Esophagus squamous epithelium (tissue), 5 donors: ENCODE measurements around the gene APOC3. TPM values are rescaled to one million over a fixed set of nuclear protein-coding genes. Genes with fewer than 3 reads are reported as not detected.

Experiments
- DNase-seq: peaks from one replicate; lab custom pipeline; 2025; lab: John Stamatoyannopoulos, UW
- H3K27ac ChIP-seq, 4 donors: fragments of 200-600 bp; sonication (generic); one replicate each; pipeline ENCODE4 v1.5.1; 2016 to 2019; ENCODE audit warnings: mild to moderate bottlenecking in 1 of 4
- H3K27me3 ChIP-seq, 4 donors: fragments of 200-600 bp; sonication (generic); 1 replicate in 3 of 4; 2 replicates in 1 of 4; pipeline versions ENCODE4 v1.5.1 to v1.6.0; 2017 to 2021; ENCODE audit warnings: antibody characterized with exemption in 1 of 4
- H3K36me3 ChIP-seq, 3 donors: fragments of 200-600 bp; sonication (generic); one replicate each; pipeline ENCODE4 v1.5.1; 2016 to 2019
- H3K4me1 ChIP-seq, 3 donors: fragments of 200-600 bp; sonication (generic); one replicate each; pipeline ENCODE4 v1.5.1; 2017 to 2019
- H3K4me3 ChIP-seq, 4 donors: fragments of 200-600 bp; sonication (generic); 1 replicate in 3 of 4; 2 replicates in 1 of 4; pipeline ENCODE4 v1.5.1; 2016 to 2019; ENCODE audit warnings: mild to moderate bottlenecking in 2 of 4, moderate library complexity in 1 of 4
- H3K9me3 ChIP-seq, 3 donors: fragments of 200-600 bp; sonication (generic); one replicate each; pipeline ENCODE4 v1.5.1; 2016 to 2019
- POLR2A ChIP-seq, 4 donors: fragments of 450-650 bp; IDR thresholded peaks; one replicate each; pipeline ENCODE4 v1.6.1; 2017; ENCODE audit warnings: antibody characterized with exemption in 4 of 4, mild to moderate bottlenecking in 4 of 4, moderate library complexity in 3 of 4
- WGBS, 2 donors: methylation state at CpG; one replicate each; pipeline ENCODE4 v1.1.5; 2018; 5-methylcytosine and 5-hydroxymethylcytosine counted together
- intact Hi-C: fragments of 100-400 bp; cut with DNase I; formaldehyde crosslinking; loops from one replicate; pipeline ENCODE4 v1.15.0; 2022
- total RNA-seq, 4 donors: library from RNA; depleted of rRNA; stranded (reverse); fragments of >200 nt; gene quantifications; one replicate each; pipeline ENCODE4 v1.1.0, GENCODE V29; 2016
- TF ChIP-seq, protein P1 (sequence below), 6 experiments: fragments of 450-650 bp in 4 of 6; fragments of 200-600 bp in 2 of 6; sonication (generic) in 2 of 6; IDR thresholded peaks; one replicate each; pipeline ENCODE4 v1.5.1; 2016 to 2019; ENCODE audit warnings: antibody characterized with exemption in 6 of 6, mild to moderate bottlenecking in 4 of 6, moderate library complexity in 4 of 6
- donor health status: DM: yes; HTN: yes; CAD: no.

APOC3 gene
- not detected for total RNA-seq

DNA sequence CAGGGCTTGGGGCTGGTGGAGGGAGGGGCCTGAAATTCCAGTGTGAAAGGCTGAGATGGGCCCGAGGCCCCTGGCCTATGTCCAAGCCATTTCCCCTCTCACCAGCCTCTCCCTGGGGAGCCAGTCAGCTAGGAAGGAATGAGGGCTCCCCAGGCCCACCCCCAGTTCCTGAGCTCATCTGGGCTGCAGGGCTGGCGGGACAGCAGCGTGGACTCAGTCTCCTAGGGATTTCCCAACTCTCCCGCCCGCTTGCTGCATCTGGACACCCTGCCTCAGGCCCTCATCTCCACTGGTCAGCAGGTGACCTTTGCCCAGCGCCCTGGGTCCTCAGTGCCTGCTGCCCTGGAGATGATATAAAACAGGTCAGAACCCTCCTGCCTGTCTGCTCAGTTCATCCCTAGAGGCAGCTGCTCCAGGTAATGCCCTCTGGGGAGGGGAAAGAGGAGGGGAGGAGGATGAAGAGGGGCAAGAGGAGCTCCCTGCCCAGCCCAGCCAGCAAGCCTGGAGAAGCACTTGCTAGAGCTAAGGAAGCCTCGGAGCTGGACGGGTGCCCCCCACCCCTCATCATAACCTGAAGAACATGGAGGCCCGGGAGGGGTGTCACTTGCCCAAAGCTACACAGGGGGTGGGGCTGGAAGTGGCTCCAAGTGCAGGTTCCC lies at the start of gene APOC3:
APOC3 (plus strand) TSS at position 383 of the 659 bp plus-strand sequence. CDS start 676 bp downstream, outside the sequence.
- Histone ChIP-seq H3K4me1 (no peaks in the 10 kb centered on the region), H3K36me3 (no peaks in the 10 kb centered on the region), H3K27ac (no peak within 1 kb of the TSS), H3K27me3 (no peaks in the 10 kb centered on the region), H3K4me3 (no peak within 1 kb of the TSS), H3K9me3 (no peaks in the 10 kb centered on the region)
- intact Hi-C loops = no loop called here
- DNase-seq = no peak
- WGBS, 2 donors = 59% methylated on average over 4 of the region's 9 CpGs; no CpG with 5 or more reads in 1 of the 2 donors
- no peak for TF ChIP-seq POLR2A (IDR thresholded peaks at IDR 0.05)
- TF ChIP-seq, protein P1, sequence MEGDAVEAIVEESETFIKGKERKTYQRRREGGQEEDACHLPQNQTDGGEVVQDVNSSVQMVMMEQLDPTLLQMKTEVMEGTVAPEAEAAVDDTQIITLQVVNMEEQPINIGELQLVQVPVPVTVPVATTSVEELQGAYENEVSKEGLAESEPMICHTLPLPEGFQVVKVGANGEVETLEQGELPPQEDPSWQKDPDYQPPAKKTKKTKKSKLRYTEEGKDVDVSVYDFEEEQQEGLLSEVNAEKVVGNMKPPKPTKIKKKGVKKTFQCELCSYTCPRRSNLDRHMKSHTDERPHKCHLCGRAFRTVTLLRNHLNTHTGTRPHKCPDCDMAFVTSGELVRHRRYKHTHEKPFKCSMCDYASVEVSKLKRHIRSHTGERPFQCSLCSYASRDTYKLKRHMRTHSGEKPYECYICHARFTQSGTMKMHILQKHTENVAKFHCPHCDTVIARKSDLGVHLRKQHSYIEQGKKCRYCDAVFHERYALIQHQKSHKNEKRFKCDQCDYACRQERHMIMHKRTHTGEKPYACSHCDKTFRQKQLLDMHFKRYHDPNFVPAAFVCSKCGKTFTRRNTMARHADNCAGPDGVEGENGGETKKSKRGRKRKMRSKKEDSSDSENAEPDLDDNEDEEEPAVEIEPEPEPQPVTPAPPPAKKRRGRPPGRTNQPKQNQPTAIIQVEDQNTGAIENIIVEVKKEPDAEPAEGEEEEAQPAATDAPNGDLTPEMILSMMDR (IDR thresholded peaks at IDR 0.05) = no peak

DNA sequence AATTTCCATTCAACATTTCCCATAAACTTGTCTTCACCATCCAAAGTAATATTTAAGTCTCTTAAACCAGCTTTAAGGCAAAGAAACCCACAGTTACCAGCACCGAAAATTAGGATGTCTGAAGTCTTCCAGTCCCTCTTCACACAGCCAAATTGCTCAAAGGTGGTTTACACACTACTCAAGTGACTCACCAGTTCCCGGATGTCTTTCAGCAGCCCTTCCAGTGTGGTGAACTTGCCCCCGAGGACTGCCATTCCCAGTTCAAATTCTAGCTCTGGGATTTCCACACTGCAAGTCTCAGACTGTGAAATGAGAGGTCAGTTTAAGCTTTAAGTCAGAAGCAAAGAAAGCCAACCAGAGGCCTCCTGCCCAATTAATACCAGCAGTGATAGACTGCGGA lies 47.0 kb upstream of the APOC3 start:
- no peaks in the 10 kb centered on the region for H3K9me3 ChIP-seq
- peaks cover 17 to 90% (median 55%) of the 10 kb centered on the region in 3 donors for H3K36me3 ChIP-seq
- intact Hi-C loops = no loop called here
- 36 to 77% methylated on average over 3 to 4 of the region's 4 CpGs for WGBS, 2 donors
- no peak overlapping the region for H3K27ac ChIP-seq
- H3K27me3 ChIP-seq = no peaks in the 10 kb centered on the region
- DNase-seq = no peak
- H3K4me1 ChIP-seq = peaks cover 6 to 16% (median 9%) of the 10 kb centered on the region in 3 donors
- H3K4me3 ChIP-seq = no peak overlapping the region
- TF ChIP-seq POLR2A (IDR thresholded peaks at IDR 0.05) = no peak
- TF ChIP-seq, protein P1 (IDR thresholded peaks at IDR 0.05) = no peak

DNA sequence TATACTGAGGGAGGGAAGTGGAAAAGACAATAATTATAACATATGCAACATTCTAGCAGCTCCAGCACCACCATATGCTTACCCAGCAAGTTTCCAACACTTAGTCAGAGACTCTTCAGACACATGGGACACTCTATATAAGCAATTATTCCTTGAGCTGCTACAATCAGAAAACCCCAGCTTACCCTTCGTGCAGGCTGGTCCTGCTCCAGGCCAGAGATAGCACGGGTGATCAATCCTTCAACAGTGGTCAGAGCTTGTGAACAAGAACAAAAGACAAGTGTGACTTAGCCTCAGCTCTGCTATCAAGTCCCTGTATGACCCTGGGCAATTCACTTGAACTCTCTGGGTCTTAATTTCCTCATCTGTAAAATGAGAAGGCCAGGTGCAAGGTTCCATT lies 43.4 kb upstream of the APOC3 start:
- Histone ChIP-seq H3K27ac (no peak overlapping the region), H3K4me1 (peaks cover 12 to 29% (median 14%) of the 10 kb centered on the region in 3 donors), H3K4me3 (no peak overlapping the region), H3K36me3 (peaks cover 9 to 54% (median 38%) of the 10 kb centered on the region in 3 donors), H3K27me3 (peaks cover 0 to 11% (median 0%) of the 10 kb centered on the region in 4 donors), H3K9me3 (no peaks in the 10 kb centered on the region)
- 86 to 93% methylated on average over 1 to 2 of the region's 2 CpGs for WGBS, 2 donors
- DNase-seq = no peak
- intact Hi-C loops = no loop called here
- TF ChIP-seq, protein P1 (IDR thresholded peaks at IDR 0.05) = no peak
- TF ChIP-seq POLR2A (IDR thresholded peaks at IDR 0.05) = no peak

DNA sequence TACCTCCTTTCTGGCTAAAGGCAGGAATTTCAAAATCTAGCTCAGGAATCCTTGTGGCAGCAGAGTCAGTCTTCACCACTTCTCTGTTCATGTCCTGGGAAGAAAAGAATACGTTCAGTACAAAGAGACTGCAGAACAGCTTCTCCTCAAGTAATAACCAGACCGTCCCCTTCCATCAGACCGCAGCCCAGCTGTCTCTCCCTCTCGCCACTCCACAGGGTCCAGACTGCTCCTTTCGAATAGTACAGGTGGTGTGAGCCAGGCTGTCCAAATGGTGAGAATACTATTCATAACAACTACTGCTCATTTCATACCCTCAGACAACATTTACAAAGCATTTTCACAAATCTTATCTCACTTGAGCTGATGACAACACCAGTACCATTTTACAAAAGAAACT lies 42.7 kb upstream of the APOC3 start:
- DNase-seq = no peak
- peak overlapping the region; percentile 78 to 87 (median 82) for H3K4me3 ChIP-seq
- intact Hi-C loops = no loop called here
- peak overlapping the region; percentile 88 to 93 (median 91) for H3K27ac ChIP-seq
- H3K4me1 ChIP-seq = peaks cover 16 to 35% (median 16%) of the 10 kb centered on the region in 3 donors
- peaks cover 0 to 11% (median 0%) of the 10 kb centered on the region in 4 donors for H3K27me3 ChIP-seq
- H3K9me3 ChIP-seq = no peaks in the 10 kb centered on the region
- TF ChIP-seq, protein P1 (IDR thresholded peaks at IDR 0.05) = no peak
- TF ChIP-seq POLR2A (IDR thresholded peaks at IDR 0.05) = no peak
- H3K36me3 ChIP-seq = peaks cover 9 to 48% (median 36%) of the 10 kb centered on the region in 3 donors
- WGBS, 2 donors = 44 to 51% methylated on average over 5 of the region's 5 CpGs

DNA sequence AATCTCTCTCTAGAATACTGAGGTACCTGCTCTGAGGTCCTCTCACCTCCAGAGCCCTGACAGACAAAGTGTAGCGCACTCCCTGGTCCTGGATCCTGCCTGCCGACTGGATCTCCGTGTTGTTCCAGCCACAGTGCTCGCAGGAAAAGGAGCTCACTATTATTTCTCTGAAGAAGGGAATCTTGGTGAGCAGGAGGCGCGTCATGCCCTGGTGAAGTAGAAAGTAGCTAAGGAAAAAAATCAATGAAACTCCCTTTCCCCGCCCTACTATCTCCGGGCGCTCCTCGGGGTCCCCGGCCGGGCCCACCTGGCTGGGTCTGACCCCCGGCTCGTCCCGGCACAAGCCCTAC lies 42.3 kb upstream of the APOC3 start:
- Histone ChIP-seq H3K9me3 (no peaks in the 10 kb centered on the region), H3K27ac (peak overlapping the region; percentile 88 to 93 (median 91)), H3K4me3 (peak overlapping the region; percentile 78 to 87 (median 82)), H3K36me3 (peaks cover 9 to 43% (median 32%) of the 10 kb centered on the region in 3 donors), H3K4me1 (peaks cover 16 to 35% (median 16%) of the 10 kb centered on the region in 3 donors), H3K27me3 (peaks cover 0 to 11% (median 0%) of the 10 kb centered on the region in 4 donors)
- intact Hi-C loops = no loop called here
- 0% methylated on average over 5 of the region's 15 CpGs; no CpG with 5 or more reads in 1 of the 2 donors for WGBS, 2 donors
- DNase-seq = no peak
- TF ChIP-seq, protein P1 (IDR thresholded peaks at IDR 0.05) = no peak
- no peak for TF ChIP-seq POLR2A (IDR thresholded peaks at IDR 0.05)
